Stimulated activated CD4-positive, alpha-beta T cell treated with anti-CD3 and anti-CD28 coated beads, Interleukin-2, amount 100 ng/mL, for 48 hours (primary cell): ENCODE results near the gene DMKN.

ENCODE experiments used
- DNase-seq, 2 donors: peaks; one replicate each; pipeline ENCODE4 v3.0.0-alpha.2; 2020

The DMKN gene

DNA sequence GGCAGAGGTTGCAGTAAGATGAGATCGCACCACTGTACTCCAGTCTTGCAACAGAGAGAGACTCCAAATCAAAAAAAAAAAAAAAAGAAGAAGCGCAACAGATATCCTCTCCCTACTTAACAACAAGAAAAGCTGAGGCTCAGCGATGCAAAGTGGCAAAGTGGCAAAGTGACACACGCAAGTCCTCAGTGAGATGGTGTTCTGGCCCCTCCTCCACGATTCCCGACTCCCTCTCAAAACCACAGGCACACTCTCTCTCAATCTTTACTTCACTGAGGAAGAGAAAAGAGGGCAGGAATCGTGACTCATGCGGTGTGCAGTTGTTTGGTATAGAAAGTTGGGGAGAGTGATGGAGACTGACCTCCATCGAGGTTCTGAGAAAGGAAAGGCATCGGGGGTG is 52.8 kb downstream of the DMKN start:
- DNase-seq: no peak

DNA sequence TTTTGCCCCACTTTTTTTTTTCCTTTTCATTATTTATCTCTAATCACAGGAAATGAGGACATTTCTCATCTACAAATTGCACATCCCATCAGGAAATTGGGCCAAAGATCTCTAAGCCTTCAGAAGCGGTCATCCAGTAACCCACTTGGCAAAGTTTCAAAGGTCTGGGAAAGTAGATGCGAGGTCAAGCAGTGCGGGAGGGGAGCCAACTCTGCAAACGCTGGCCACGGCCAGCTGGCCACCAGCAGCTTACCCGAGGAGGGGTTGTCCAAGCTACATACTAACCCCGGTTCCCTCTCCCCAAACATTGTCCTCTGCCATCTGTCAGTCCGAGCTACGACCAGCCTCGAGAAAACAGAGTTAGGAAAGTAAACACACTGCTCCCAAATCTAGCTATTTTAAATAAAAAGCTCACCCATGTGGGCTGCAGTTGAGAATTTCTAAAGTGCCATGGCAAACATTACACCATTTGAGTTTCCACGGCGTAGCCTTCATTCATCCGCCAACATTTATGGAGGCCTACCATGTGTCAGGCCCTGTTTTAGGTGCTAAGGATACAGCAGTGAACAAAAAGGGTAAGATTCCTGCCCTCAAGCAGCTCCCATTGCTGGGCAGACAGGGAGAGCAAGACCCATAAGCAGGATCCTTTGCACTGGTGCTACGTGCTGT is 53.9 kb downstream of the DMKN start:
- no peak for DNase-seq

DNA sequence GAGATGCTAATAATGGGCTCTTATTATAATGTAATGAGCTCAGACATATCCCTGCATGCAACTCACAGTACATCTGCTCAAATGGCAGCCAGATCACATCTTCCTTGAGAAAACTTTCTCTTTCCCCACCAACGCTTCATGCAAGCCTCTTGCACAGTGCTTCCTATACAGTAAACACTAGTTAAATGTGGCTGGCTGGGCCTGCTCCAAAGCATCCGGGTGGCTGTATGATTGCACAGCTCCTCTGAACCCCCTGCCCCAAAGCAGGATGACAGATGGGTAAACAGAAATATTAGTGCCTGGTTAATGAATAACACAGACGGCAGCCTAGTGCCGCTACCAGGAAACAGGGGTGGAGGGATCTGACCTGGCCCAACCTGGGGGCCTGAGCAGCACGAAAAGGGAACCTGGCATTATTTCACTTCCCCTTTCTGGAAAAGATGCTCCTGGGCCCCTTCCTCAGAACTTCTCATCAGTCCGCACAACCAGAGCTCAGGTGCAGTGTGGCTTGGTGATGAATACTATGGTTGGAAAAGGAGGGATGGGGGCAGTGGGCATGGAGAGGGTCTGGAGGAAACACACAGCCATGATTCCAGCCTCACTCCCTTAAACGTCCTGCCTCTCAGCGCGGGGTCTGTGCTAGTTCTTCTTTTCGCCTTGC is 54.6 kb downstream of the DMKN start:
- no peak for DNase-seq

DNA sequence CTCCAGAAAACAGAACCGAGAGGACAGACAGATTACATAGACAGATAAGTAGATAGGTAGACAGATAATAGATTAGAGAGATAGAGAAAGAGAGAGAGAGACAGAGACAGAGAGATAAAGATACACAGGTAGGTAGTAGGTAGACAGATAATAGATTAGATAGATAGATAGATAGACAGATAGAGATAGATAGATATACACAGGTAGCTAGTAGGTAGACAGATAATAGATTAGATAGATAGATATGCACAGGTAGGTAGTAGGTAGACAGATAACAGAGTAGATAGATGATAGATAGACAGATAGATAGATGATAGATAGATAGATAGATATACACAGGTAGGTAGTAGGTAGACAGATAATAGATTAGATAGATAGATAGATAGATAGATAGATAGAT is 55.3 kb downstream of the DMKN start:
- no peak for DNase-seq

DNA sequence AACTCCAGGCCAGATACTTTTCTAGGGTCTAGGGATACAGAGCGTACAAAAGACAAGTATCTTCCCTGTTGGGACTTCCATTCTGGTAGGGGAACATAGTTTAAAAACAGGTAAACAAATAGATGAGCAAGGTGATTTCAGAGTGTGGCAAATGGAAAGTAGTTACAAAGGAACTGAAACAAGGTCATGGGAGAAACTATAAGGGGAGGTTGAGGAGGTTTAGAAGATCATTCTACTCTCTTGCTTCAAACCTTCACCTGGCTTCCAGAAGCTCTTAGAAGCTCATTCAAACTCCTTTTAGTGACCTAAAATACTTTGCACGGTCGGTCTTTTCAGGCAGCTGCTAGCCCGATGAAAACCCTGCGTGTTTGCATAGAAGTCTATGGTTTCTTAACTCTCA is 56.3 kb downstream of the DMKN start:
- no peak for DNase-seq

DNA sequence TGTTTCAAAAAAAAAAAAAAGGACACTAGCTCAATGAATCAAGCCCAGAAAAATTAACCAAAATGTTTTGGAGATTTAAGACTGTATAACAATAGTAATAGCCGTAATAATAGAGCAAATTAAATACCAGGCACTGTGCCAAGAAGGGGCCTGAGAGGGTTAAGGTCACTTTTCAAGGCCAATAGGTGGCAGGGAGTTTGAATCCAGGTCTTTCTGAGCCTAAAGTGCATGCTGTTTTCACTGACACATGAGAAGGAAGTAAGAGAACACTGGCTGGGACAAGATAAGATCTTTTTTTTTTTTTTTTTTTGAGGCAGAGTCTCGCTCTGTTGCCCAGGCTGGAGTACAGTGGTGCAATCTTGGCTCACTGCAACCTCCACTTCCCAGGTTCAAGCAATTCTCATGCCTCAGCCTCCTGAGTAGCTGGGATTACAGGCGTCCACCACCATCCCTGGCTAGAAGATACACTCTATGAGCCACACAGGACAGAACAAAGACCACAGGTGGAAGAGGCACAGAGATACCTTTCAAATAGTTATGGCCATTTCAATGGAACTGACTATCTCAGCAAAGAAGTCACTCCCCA is 57.7 kb downstream of the DMKN start:
- no peak for DNase-seq

DNA sequence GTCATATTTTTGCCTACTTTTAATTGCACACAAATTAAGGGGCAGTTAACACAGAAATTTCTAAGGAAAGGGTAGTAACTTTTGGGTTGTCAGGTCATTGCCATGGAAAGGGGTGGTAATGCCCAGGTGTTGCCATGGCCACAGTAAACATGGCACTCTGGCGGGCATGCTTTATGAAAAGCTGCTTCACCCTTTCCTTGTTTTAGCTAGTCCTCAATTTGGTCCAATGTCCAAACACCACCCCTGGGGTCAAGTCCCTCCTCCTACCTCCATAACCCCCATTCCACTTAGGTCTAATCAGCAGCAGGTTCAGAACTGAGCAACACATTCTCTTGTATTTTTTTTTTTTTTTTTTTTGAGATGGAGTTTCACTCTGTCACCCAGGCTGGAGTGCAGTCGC is 58.8 kb downstream of the DMKN start:
- DNase-seq: no peak

DNA sequence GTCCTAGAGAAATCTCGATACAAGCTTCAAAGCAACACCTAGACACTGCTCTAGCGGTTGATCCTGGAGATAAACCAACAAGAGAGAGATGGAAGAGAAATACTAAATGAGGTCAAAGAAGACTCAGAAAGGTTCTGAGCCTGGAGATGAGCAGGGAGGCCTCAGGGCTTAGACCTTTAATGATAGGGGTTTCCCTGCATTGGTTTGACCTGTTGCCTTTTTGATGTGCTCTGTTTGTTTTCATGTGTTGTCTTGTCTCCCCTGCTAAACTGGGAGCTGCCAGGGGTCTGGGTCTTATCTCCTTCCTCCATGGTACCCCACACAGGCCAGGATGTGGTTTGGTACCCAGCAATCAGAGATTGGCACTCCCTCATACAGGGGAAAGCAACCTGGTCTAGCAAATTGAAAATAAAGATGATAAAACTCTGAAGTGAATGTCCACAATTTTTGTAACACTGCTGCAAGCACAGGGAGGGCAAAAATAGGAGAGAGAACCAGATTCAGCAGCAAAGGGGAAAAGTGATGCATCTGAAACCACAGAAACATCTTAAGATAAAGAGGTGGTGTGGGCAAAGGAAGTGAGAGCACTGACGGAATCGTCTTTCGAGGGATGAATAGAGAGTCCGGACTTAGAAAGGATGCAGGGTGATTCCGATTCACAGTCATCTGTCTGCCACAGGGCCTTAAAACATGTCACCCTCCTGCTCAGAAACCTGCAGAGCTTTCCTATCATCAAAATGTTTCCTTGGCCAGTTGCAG is 61.9 kb downstream of the DMKN start:
- DNase-seq: peak in 1 of 2 donors; percentile 24

DNA sequence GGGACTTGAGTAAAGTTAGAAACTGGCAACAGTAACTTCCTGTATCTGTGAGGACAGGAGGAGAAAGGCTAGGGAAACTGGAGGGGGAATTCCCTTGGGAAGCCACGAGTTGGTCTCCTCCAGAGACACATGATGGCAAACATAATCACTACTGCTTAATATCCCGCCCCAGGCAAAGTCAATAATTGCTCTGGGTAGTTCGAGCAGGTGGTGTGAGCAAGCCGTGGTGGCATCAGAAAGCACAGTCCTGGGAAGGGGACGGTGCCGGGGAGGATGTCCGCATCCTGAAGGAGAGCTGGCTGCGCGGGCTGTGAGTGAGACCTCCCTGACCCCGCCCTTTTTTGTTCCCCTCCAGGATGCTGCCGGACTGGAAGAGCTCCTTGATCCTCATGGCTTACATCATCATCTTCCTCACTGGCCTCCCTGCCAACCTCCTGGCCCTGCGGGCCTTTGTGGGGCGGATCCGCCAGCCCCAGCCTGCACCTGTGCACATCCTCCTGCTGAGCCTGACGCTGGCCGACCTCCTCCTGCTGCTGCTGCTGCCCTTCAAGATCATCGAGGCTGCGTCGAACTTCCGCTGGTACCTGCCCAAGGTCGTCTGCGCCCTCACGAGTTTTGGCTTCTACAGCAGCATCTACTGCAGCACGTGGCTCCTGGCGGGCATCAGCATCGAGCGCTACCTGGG is 63.9 kb downstream of the DMKN start:
- no peak for DNase-seq

DNA sequence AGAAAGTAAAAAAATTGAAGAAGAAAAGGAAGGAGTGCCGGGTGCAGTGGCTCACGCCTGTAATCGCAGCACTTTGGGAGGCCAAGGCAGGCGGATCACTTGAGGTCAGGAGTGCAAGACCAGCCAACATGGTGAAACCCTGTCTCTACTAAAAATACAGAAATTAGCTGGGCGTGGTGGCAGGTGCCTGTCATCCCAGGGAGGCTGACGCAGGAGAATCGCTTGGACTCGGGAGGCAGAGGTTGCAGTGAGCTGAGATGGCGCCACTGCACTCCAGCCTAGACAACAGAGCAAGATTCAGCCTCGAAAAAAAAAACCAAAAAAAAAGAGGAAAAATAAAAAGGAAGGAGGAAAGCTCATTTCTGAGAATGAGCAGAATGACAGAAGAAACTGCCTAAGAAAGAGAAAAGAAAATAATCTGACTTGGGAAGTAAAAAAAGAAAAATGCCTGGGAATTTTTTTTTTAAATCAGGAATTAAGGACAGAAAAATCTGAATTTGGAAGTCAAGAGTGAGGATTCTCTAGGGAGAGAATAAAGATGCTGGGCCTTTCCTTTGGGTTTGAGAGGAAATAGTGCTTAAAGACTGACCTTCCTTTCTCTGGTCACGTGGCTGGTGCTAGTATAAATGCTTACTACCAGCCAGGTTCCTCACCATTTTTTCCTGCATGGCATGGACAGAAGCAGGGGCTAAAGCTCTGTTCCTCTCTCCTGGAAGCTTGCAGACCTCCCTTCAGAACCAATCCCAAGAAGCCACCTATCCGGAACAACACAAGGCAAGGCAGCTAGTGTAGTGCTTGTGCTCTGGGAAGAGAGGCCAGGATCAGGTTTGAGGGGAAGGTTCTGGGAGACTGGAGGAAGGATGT is 65.6 kb downstream of the DMKN start, which contains the start of gene FFAR2:
Gene FFAR2, plus strand, starts transcription at position 652 of the 864 bp plus-strand sequence. CDS start 1,458 bp downstream, outside the sequence.
- DNase-seq: no peak
